NB4 (cell line): Measurements from ENCODE around the gene ITGAE.

Experiments
- DNase-seq: peaks from one replicate; pipeline ENCODE4 v3.0.0; 2010; ENCODE audit warnings: low read depth
- H3K4me3 ChIP-seq: one replicate; pipeline ENCODE4 v1.5.1; 2011; ENCODE audit warnings: mild to moderate bottlenecking, low read depth, low read length, moderate library complexity
- CTCF ChIP-seq: IDR thresholded peaks from one replicate; pipeline ENCODE4 v1.5.1; 2012; ENCODE audit warnings: low read depth, low read length
- MAX ChIP-seq: IDR thresholded peaks from 2 replicates; pipeline ENCODE4 v1.6.1; 2011; ENCODE audit warnings: low read depth, low read length
- MYC ChIP-seq: IDR thresholded peaks from 2 replicates; pipeline ENCODE4 v1.6.1; 2011; ENCODE audit warnings: low read depth, low read length
- POLR2A ChIP-seq: IDR thresholded peaks from 2 replicates; pipeline ENCODE4 v1.6.1; 2011; ENCODE audit warnings: mild to moderate bottlenecking; ENCODE audit not compliant: insufficient read length; ENCODE audit errors: extremely low read depth

ITGAE gene

GRCh38 chr17:3808701-3809100 is 7.7 kb upstream of the ITGAE start:
- no peak overlapping the region for H3K4me3 ChIP-seq
- TF ChIP-seq POLR2A (no peak), MYC (no peak), MAX (no peak), CTCF (no peak)
- DNase-seq, result no peak

GRCh38 chr17:3805581-3805980 is 4.6 kb upstream of the ITGAE start:
- DNase-seq, result no peak
- TF ChIP-seq MAX, result no peak
- no peak for TF ChIP-seq MYC
- TF ChIP-seq CTCF, result no peak
- TF ChIP-seq POLR2A, result no peak
- no peak overlapping the region for H3K4me3 ChIP-seq

- TF ChIP-seq MYC (no peak), MAX (no peak), CTCF (no peak), POLR2A (no peak)
- H3K4me3 ChIP-seq, result no peak overlapping the region
- DNase-seq, result no peak
These were observed 3.5 kb upstream of the ITGAE start for GRCh38 chr17:3804503-3804931.

GRCh38 chr17:3803308-3803640 is 2.3 kb upstream of the ITGAE start:
- no peak for TF ChIP-seq POLR2A
- no peak for TF ChIP-seq CTCF
- TF ChIP-seq MYC, result no peak
- TF ChIP-seq MAX, result no peak
- no peak overlapping the region for H3K4me3 ChIP-seq

GRCh38 chr17:3802461-3803307 is 1.7 kb upstream of the ITGAE start:
- no peak overlapping the region for H3K4me3 ChIP-seq
- TF ChIP-seq MAX (no peak), POLR2A (no peak), CTCF (no peak), MYC (no peak)
- no peak for DNase-seq

More at GRCh38 chr17:3803308-3803640, 2.3 kb upstream of the ITGAE start:
- no peak for DNase-seq

- no peak for DNase-seq
- no peak overlapping the region for H3K4me3 ChIP-seq
- TF ChIP-seq CTCF (no peak), MAX (no peak), MYC (no peak), POLR2A (no peak)
These were observed 804 bp upstream of the ITGAE start for GRCh38 chr17:3801792-3802191.
